B cell (primary cell): ENCODE data around the gene SNRK. TPM values are rescaled to one million over a fixed set of nuclear protein-coding genes. Genes with fewer than 3 reads are reported as not detected.

ENCODE experiments used
- ATAC-seq: fragments of 200-7000 bp; cut with Tn5 transposase; one replicate; pipeline ENCODE4 v1.10.0; 2021; ENCODE audit warnings: low read depth, mild to moderate bottlenecking, moderate number of reproducible peaks, moderate library complexity
- CTCF ChIA-PET: fragments of 350-600 bp; sonication (Branson Sonifier 250); formaldehyde crosslinking; loops from one replicate; lab custom pipeline; 2021; ENCODE audit warnings: antibody characterized with exemption, inconsistent platforms; lab: Charles Lee
- POLR2A ChIA-PET: fragments of 350-600 bp; sonication (Branson Sonifier 250); formaldehyde crosslinking; loops from one replicate; lab custom pipeline; 2021; ENCODE audit warnings: antibody characterized with exemption; lab: Charles Lee
- DNase-seq: peaks from one replicate; pipeline ENCODE4 v3.0.0; 2013
- H2AFZ ChIP-seq: 2 replicates; pipeline ENCODE4 v1.6.1; 2012; ENCODE audit warnings: mild to moderate bottlenecking, low read depth, low read length; ENCODE audit not compliant: insufficient read depth, poor library complexity, severe bottlenecking
- H3K27ac ChIP-seq, 2 donors: 1 replicate in 1 of 2; 2 replicates in 1 of 2; pipeline ENCODE4 v1.5.1; 2012 to 2013; ENCODE audit warnings: low read length in 2 of 2, mild to moderate bottlenecking in 2 of 2, moderate library complexity in 1 of 2
- H3K27me3 ChIP-seq, 4 experiments: fragments of 200-600 bp in 1 of 4; sonication (generic) in 1 of 4; replicated peaks in 1 of 4; 1 replicate in 2 of 4; 2 replicates in 2 of 4; pipeline versions ENCODE4 v1.6.1 to v1.7.0; 2013 to 2016; ENCODE audit warnings: low read length in 3 of 4, mild to moderate bottlenecking in 2 of 4, mixed read lengths in 1 of 4, moderate library complexity in 1 of 4; ENCODE audit not compliant: insufficient read depth in 4 of 4, control insufficient read depth in 3 of 4; ENCODE audit errors: control extremely low read depth in 1 of 4
- H3K36me3 ChIP-seq, 2 experiments: replicated peaks in 1 of 2; 1 replicate in 1 of 2; 2 replicates in 1 of 2; pipeline versions ENCODE4 v1.6.1 to v1.7.1; 2013; ENCODE audit warnings: low read length in 1 of 2; ENCODE audit not compliant: insufficient read depth in 2 of 2, control insufficient read depth in 1 of 2; ENCODE audit errors: control extremely low read depth in 1 of 2, extremely low read depth in 1 of 2
- H3K4me1 ChIP-seq, 2 donors: fragments of 200-600 bp in 1 of 2; sonication (generic) in 1 of 2; 1 replicate in 1 of 2; 2 replicates in 1 of 2; pipeline versions ENCODE4 v1.5.1 to v1.6.1; 2013 to 2017; ENCODE audit warnings: low read length in 2 of 2; ENCODE audit not compliant: control insufficient read depth in 2 of 2, insufficient read depth in 2 of 2
- H3K4me2 ChIP-seq: replicated peaks from 2 replicates; pipeline ENCODE3; 2012; ENCODE audit warnings: mild to moderate bottlenecking, low read depth, low read length; ENCODE audit not compliant: poor library complexity, severe bottlenecking
- H3K4me3 ChIP-seq, 5 experiments: fragments of 200-600 bp in 1 of 5; sonication (generic) in 1 of 5; 1 replicate in 3 of 5; 2 replicates in 2 of 5; pipeline versions ENCODE4 v1.5.1 to v1.7.0; 2011 to 2016; ENCODE audit warnings: low read length in 4 of 5, mild to moderate bottlenecking in 4 of 5, low read depth in 2 of 5, control low read depth in 1 of 5, moderate library complexity in 1 of 5; ENCODE audit not compliant: insufficient read depth in 1 of 5; ENCODE audit errors: control extremely low read depth in 1 of 5, extremely low read depth in 1 of 5
- H3K79me2 ChIP-seq: fragments of 200-600 bp; sonication (generic); one replicate; pipeline ENCODE4 v1.6.0; 2016; ENCODE audit warnings: low read length; ENCODE audit not compliant: control insufficient read depth, insufficient read depth
- H3K9ac ChIP-seq: fragments of 200-600 bp; sonication (generic); 2 replicates; pipeline ENCODE4 v1.6.1; 2017; ENCODE audit warnings: mild to moderate bottlenecking, low read length, moderate library complexity
- H3K9me3 ChIP-seq, 3 donors: one replicate each; pipeline versions ENCODE4 v1.6.1 to v1.7.1; 2013; ENCODE audit warnings: low read length in 2 of 3; ENCODE audit not compliant: control insufficient read depth in 2 of 3, insufficient read depth in 1 of 3; ENCODE audit errors: control extremely low read depth in 1 of 3
- H4K20me1 ChIP-seq: 2 replicates; pipeline ENCODE4 v1.6.0; 2012; ENCODE audit warnings: mild to moderate bottlenecking, low read length; ENCODE audit not compliant: insufficient read depth, control insufficient read depth, poor library complexity, severe bottlenecking
- H3K27ac Mint-ChIP-seq: one replicate; pipeline ENCODE4 v1.8.0; 2021; ENCODE audit warnings: mixed read lengths
- H3K27me3 Mint-ChIP-seq: one replicate; pipeline ENCODE4 v1.8.0; 2021; ENCODE audit warnings: mixed read lengths
- H3K4me1 Mint-ChIP-seq: one replicate; pipeline ENCODE4 v1.8.0; 2021; ENCODE audit warnings: mixed read lengths
- H3K4me3 Mint-ChIP-seq: one replicate; pipeline ENCODE4 v1.8.0; 2021; ENCODE audit warnings: mixed read lengths
- H3K9me3 Mint-ChIP-seq: one replicate; pipeline ENCODE4 v1.8.0; 2022; ENCODE audit warnings: mixed read lengths; ENCODE audit not compliant: insufficient read depth
- EZH2 ChIP-seq: IDR thresholded peaks from 2 replicates; pipeline ENCODE4 v1.6.1; 2012; ENCODE audit warnings: borderline replicate concordance, low read depth, mild to moderate bottlenecking, moderate library complexity, low read length; ENCODE audit not compliant: insufficient read depth, poor library complexity, severe bottlenecking
- WGBS: methylation state at CpG from one replicate; pipeline ENCODE4 v1.1.5; 2013; ENCODE audit warnings: missing lambda C conversion rate; ENCODE audit not compliant: insufficient coverage; 5-methylcytosine and 5-hydroxymethylcytosine counted together
- intact Hi-C: fragments of 100-400 bp; cut with micrococcal nuclease; formaldehyde crosslinking; loops from one replicate; pipeline ENCODE4 v1.10.0; 2022
- polyA plus RNA-seq: library from polyadenylated mRNA; depleted of rRNA; stranded (reverse); fragments of >200 nt; gene quantifications from 2 replicates; pipeline ENCODE4 v1.2.3, GENCODE V29; 2012
- total RNA-seq, 2 donors: library from RNA; stranded (reverse); fragments of 120-200 nt in 1 of 2; gene quantifications; 1 replicate in 1 of 2; 2 replicates in 1 of 2; pipeline versions ENCODE4 v1.2.3 to v1.2.4, GENCODE V29; 2013 to 2022
- TF ChIP-seq, protein P1 (sequence below): fragments of 200-600 bp; IDR thresholded peaks from one replicate; pipeline ENCODE4 v1.8.0; 2022; ENCODE audit warnings: antibody characterized with exemption, mild to moderate bottlenecking

SNRK gene
- total and polyA plus RNA-seq, 2 donors (not counting 1 experiment from before 2014, with no cell fraction given), result 17.8 to 46.7 TPM

GRCh38 chr3:43289401-43289800 lies 3.1 kb downstream of the SNRK start:
- Mint-ChIP-seq H3K27ac (peak overlapping the region; percentile 87), H3K4me3 (peak overlapping the region; percentile 91), H3K27me3 (no peaks in the 10 kb centered on the region), H3K9me3 (no peaks in the 10 kb centered on the region), H3K4me1 (peaks cover 69% of the 10 kb centered on the region)
- WGBS, result 62% methylated on average over 2 of the region's 2 CpGs
- peak overlapping the region in 1 of 2 donors; percentile 83 for H3K27ac ChIP-seq
- DNase-seq, result no peak
- TF ChIP-seq EZH2, result no peak
- TF ChIP-seq, protein P1, sequence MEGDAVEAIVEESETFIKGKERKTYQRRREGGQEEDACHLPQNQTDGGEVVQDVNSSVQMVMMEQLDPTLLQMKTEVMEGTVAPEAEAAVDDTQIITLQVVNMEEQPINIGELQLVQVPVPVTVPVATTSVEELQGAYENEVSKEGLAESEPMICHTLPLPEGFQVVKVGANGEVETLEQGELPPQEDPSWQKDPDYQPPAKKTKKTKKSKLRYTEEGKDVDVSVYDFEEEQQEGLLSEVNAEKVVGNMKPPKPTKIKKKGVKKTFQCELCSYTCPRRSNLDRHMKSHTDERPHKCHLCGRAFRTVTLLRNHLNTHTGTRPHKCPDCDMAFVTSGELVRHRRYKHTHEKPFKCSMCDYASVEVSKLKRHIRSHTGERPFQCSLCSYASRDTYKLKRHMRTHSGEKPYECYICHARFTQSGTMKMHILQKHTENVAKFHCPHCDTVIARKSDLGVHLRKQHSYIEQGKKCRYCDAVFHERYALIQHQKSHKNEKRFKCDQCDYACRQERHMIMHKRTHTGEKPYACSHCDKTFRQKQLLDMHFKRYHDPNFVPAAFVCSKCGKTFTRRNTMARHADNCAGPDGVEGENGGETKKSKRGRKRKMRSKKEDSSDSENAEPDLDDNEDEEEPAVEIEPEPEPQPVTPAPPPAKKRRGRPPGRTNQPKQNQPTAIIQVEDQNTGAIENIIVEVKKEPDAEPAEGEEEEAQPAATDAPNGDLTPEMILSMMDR, result no peak
- ChIA-PET CTCF (no interaction called here), POLR2A (no interaction called here)
- no peak overlapping the region for H3K9ac ChIP-seq
- H3K4me3 ChIP-seq, result no peak overlapping the region
- peak overlapping the region; percentile 74 for H3K4me2 ChIP-seq
- H3K27me3 ChIP-seq, result no peaks in the 10 kb centered on the region
- H4K20me1 ChIP-seq, result peaks cover 38% of the 10 kb centered on the region
- H3K9me3 ChIP-seq, result no peaks in the 10 kb centered on the region
- intact Hi-C loops, result loop anchor here (2.0 to 5.0 kb wide), 2 partner anchors 13 to 38 kb away; no protein-coding TSS in a partner anchor
- H3K4me1 ChIP-seq, result peaks cover 62 to 72% of the 10 kb centered on the region in 2 donors
- H3K79me2 ChIP-seq, result peaks cover 76% of the 10 kb centered on the region
- ATAC-seq, result no peak
- no peak overlapping the region for H2AFZ ChIP-seq
- peaks cover 0 to 17% of the 10 kb centered on the region in 2 experiments for H3K36me3 ChIP-seq

GRCh38 chr3:43289841-43290470 lies 3.6 kb downstream of the SNRK start:
- Histone ChIP-seq H3K27ac (peak overlapping the region in 1 of 2 donors; percentile 83), H4K20me1 (peaks cover 38% of the 10 kb centered on the region), H3K4me1 (peaks cover 65 to 78% of the 10 kb centered on the region in 2 donors), H3K4me2 (peak overlapping the region; percentile 74), H3K79me2 (peaks cover 82% of the 10 kb centered on the region), H3K9me3 (no peaks in the 10 kb centered on the region), H3K9ac (no peak overlapping the region), H2AFZ (no peak overlapping the region), H3K27me3 (no peaks in the 10 kb centered on the region), H3K36me3 (peaks cover 0 to 17% of the 10 kb centered on the region in 2 experiments), H3K4me3 (no peak overlapping the region)
- Mint-ChIP-seq H3K4me1 (peaks cover 74% of the 10 kb centered on the region), H3K4me3 (peak overlapping the region; percentile 91), H3K27ac (peak overlapping the region; percentile 54), H3K9me3 (no peaks in the 10 kb centered on the region), H3K27me3 (no peaks in the 10 kb centered on the region)
- ChIA-PET POLR2A (no interaction called here), CTCF (no interaction called here)
- DNase-seq (no peak), ATAC-seq (no peak)
- intact Hi-C loops, result loop anchor here (2.0 to 5.0 kb wide), 2 partner anchors 13 to 37 kb away; no protein-coding TSS in a partner anchor
- 95% methylated on average over 3 of the region's 5 CpGs for WGBS
- TF ChIP-seq, protein P1, result no peak
- no peak for TF ChIP-seq EZH2
